ENCODE results near the gene PDE4C. TPM values are rescaled to one million over a fixed set of nuclear protein-coding genes. Genes with fewer than 3 reads are reported as not detected.

The PDE4C gene
- total and polyA plus RNA-seq, 2 experiments from 2014 or later: 1.1 to 8.3 TPM

DNA sequence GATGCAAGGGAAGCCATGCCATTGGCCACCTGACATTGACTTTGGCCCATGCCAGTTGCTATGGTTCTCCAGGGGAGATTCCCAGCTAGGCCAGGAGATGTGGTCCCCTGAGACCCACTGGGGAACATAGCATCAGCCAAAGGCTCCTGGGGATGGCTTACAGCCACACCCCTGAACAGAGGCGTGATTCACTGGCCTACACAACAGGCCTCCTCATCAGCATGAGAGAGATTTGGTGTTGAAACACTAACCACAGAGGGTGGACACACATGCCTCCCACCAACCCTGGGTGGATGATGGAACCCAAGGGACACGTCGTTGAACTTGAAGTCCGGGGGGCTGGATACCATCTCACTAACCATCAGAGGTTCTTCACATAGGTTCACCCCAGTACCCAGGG lies 33.7 kb upstream of the PDE4C start:
- Histone ChIP-seq H3K36me3 (no peaks in the 10 kb centered on the region), H3K27ac (no peak overlapping the region), H3K27me3 (peaks cover 7% of the 10 kb centered on the region), H3K4me3 (no peak overlapping the region), H3K9me3 (ENCODE audit: low read depth) (no peaks in the 10 kb centered on the region), H3K4me1 (ENCODE audit: low read depth) (no peaks in the 10 kb centered on the region)
- DNase-seq (ENCODE audit: low read depth in 1 of 2, low spot score in 1 of 2): peak in 1 of 2 donors; percentile 46
- TF ChIP-seq CTCF (IDR thresholded peaks at IDR 0.05; ENCODE audit: low read depth, low read length): no peak

- Histone ChIP-seq H3K27me3 (peaks cover 22% of the 10 kb centered on the region), H3K4me3 (no peak overlapping the region), H3K36me3 (no peaks in the 10 kb centered on the region), H3K9me3 (ENCODE audit: low read depth) (no peaks in the 10 kb centered on the region), H3K4me1 (ENCODE audit: low read depth) (no peaks in the 10 kb centered on the region), H3K27ac (no peak overlapping the region)
- DNase-seq (ENCODE audit: low read depth in 1 of 2, low spot score in 1 of 2): no peak
- TF ChIP-seq CTCF (IDR thresholded peaks at IDR 0.05; ENCODE audit: low read depth, low read length): no peak
Observed at GRCh38 chr19:18257503-18258470, 31.5 kb upstream of the PDE4C start.

DNA sequence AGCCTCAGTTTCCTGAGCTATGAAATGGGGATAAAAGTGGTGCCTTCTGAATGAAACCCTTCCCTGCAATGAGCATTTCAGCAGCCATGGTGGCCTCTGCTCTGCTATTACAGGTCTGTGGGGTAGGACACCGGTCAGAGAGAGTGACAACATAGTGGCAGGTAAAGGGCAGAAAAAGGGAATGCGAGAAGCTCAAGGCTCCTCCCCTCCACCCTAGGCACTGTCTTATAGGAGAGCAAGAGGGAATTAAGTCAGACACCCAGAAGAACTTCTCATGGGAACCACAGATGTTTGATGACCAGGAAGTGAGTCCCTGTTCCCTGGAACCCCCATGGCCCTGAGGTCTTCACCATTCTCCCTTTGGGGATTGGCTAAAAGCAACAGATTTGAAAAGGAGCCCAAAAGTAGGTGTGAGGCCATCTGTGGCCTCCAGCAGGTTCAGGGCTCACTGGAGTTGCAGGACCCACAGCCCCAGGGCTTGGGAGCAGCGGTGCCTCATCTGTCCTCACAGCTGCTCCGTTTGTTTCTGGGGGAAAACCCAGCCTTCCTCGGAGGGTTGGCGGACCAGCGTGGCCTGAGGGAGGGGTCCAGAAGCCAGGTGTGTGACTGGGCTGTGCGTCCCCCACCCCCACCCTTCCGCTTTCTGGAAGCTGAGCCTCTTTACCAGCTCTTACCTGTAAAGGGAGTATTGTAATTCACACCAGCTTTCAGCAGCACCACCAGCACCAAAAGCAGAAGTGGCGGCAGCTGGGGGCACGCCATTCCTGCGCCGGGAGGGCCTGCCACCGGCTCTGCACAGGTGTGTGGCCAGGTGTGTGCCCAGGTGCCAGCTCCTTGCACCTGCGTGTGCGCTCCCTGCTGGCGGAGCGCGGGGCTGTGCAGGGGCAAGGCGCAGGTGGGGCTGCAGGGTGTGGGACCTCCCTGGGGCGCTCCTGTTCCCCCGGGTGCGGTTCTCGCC lies 28.6 kb upstream of the PDE4C start:
- no peaks in the 10 kb centered on the region for H3K4me1 ChIP-seq (ENCODE audit: low read depth)
- no peak for DNase-seq (ENCODE audit: low read depth in 1 of 2, low spot score in 1 of 2)
- no peak overlapping the region for H3K27ac ChIP-seq
- TF ChIP-seq CTCF (IDR thresholded peaks at IDR 0.05; ENCODE audit: low read depth, low read length): no peak
- H3K36me3 ChIP-seq: no peaks in the 10 kb centered on the region
- no peaks in the 10 kb centered on the region for H3K9me3 ChIP-seq (ENCODE audit: low read depth)
- no peak overlapping the region for H3K4me3 ChIP-seq
- peaks cover 22% of the 10 kb centered on the region for H3K27me3 ChIP-seq

DNA sequence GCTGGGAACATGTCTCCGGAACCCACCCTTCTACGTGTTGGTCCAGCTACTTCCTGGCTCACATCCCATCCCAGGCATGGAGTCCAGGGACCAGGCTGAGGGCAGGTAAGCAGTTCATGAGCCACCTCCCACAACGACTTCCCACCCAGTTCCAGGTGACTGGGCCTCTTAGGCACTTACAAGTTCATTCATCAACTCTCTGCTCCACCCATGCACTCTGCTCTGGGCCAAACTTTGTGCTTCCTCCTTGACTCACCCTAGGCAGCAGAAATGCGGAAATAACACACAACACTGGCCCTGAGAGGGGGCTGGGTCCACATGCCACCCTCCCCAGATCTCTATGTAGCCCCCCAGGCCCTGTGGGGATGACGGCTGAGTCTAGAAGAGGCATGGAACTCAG lies 27.5 kb upstream of the PDE4C start:
- TF ChIP-seq CTCF (IDR thresholded peaks at IDR 0.05; ENCODE audit: low read depth, low read length): no peak
- Histone ChIP-seq H3K9me3 (ENCODE audit: low read depth) (no peaks in the 10 kb centered on the region), H3K27ac (no peak overlapping the region), H3K4me3 (no peak overlapping the region), H3K27me3 (peaks cover 22% of the 10 kb centered on the region), H3K4me1 (ENCODE audit: low read depth) (no peaks in the 10 kb centered on the region), H3K36me3 (no peaks in the 10 kb centered on the region)
- DNase-seq (ENCODE audit: low read depth in 1 of 2, low spot score in 1 of 2): no peak

DNA sequence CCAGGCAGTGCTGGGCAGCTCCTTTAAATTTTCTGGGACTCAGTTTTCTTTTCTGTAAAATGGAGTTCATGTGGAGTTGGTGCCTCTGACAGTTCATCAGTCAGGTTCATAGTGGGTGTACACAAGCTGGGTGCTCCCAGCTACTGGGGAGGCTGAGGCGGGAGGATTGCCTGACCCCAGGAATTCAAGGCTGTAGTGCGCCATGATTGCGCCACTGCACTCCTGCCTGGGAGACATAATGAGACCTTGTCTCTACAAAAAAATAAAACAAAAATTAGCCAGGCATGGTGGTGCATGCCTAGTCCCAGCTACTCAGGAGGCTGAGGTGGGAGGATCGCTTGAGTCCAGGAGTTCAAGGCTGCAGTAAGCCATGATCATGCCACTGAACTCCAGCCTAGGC lies 26.9 kb upstream of the PDE4C start:
- H3K27ac ChIP-seq: no peak overlapping the region
- peaks cover 22% of the 10 kb centered on the region for H3K27me3 ChIP-seq
- no peak for DNase-seq (ENCODE audit: low read depth in 1 of 2, low spot score in 1 of 2)
- no peaks in the 10 kb centered on the region for H3K36me3 ChIP-seq
- TF ChIP-seq CTCF (IDR thresholded peaks at IDR 0.05; ENCODE audit: low read depth, low read length): no peak
- no peak overlapping the region for H3K4me3 ChIP-seq
- peaks cover 4% of the 10 kb centered on the region for H3K4me1 ChIP-seq (ENCODE audit: low read depth)
- no peaks in the 10 kb centered on the region for H3K9me3 ChIP-seq (ENCODE audit: low read depth)

Data from cardiac muscle cell (in vitro differentiated cells and primary cell).